ENCODE results near the gene E2F3.

Gene E2F3

DNA sequence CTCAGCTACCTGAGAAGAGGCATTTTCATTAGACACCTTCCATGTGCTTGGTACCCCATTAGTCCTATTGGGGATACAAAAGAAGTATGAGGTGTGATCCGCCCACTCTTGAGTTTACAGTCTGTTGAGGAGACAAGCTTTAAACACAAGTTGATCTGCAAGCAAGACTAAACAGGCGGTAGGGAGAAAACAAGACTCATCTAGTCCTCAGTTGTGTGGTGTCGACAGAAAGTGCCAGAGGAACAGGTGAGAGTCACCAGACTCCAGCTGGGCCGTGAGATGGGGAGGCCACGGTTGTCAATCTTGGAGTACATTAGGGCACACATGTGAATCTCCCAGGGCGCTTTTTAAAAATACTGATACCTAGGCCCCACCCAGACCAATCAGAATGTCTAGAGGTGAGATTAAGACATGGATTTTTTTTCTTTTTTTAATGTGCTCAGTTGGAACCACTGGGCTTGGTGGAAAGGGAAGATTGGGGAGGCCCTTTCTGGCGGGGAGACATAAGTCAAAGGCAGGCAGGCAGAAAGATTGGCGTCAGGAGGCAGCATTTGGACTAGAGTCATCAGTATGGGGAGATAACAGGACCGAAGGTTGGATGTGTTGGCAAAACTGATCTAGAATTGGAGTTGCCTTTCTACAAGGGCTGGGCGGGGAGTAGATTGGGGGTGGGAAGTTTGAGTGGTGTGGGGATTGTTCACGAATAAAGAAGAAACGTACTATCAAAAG, 10.4 kb downstream of the E2F3 start:
- TF ChIP-seq ZNF274 (IDR thresholded peaks at IDR 0.05; ENCODE audit: low read depth, low read length): no peak
- TF ChIP-seq SUZ12 (IDR thresholded peaks at IDR 0.05; ENCODE audit: extremely low read depth, insufficient read depth, insufficient read length): no peak
- TF ChIP-seq YY1 (IDR thresholded peaks at IDR 0.05; ENCODE audit: insufficient read depth, insufficient read length): no peak
- peaks cover 65% of the 10 kb centered on the region for H3K36me3 ChIP-seq (ENCODE audit: insufficient read depth, insufficient read length, low read length)
- DNase-seq (ENCODE audit: low read depth, low spot score): no peak
- H3K9me3 ChIP-seq (ENCODE audit: insufficient read depth, low read length): no peaks in the 10 kb centered on the region
- H3K4me1 ChIP-seq (ENCODE audit: insufficient read depth, insufficient read length): no peaks in the 10 kb centered on the region
- no peaks in the 10 kb centered on the region for H3K27me3 ChIP-seq (ENCODE audit: insufficient read depth, insufficient read length)
- H3K9ac ChIP-seq (ENCODE audit: insufficient read length, low read depth): no peak overlapping the region
- no peak overlapping the region for H3K4me3 ChIP-seq (ENCODE audit: insufficient read length, low read depth)

DNA sequence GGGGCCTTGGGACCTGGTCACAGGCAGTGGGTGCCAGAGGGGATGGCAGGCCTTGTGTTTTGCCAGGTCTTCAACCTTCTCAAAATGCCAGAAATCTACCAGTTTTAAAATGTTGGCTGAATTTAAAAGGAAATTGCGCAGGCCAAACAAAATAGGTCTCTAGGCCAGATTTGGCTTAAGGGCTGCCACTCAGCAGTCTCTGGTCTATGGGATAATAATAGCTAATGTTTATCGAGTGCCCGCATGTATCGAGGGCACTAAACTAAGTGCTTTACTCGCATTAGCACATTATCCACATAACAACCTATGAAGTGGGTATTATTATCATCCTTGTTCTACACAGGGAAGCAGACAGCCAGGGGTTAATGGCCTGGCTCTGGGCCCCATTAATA, 11.0 kb downstream of the E2F3 start:
- Histone ChIP-seq H3K4me1 (ENCODE audit: insufficient read depth, insufficient read length) (no peaks in the 10 kb centered on the region), H3K9me3 (ENCODE audit: insufficient read depth, low read length) (no peaks in the 10 kb centered on the region), H3K4me3 (ENCODE audit: insufficient read length, low read depth) (no peak overlapping the region), H3K36me3 (ENCODE audit: insufficient read depth, insufficient read length, low read length) (peaks cover 62% of the 10 kb centered on the region), H3K9ac (ENCODE audit: insufficient read length, low read depth) (no peak overlapping the region), H3K27me3 (ENCODE audit: insufficient read depth, insufficient read length) (no peaks in the 10 kb centered on the region)
- TF ChIP-seq SUZ12 (IDR thresholded peaks at IDR 0.05; ENCODE audit: extremely low read depth, insufficient read depth, insufficient read length): no peak
- TF ChIP-seq YY1 (IDR thresholded peaks at IDR 0.05; ENCODE audit: insufficient read depth, insufficient read length): no peak
- TF ChIP-seq ZNF274 (IDR thresholded peaks at IDR 0.05; ENCODE audit: low read depth, low read length): no peak
- no peak for DNase-seq (ENCODE audit: low read depth, low spot score)

GRCh38 chr6:20413826-20414225, 12.1 kb downstream of the E2F3 start:
- peaks cover 60% of the 10 kb centered on the region for H3K36me3 ChIP-seq (ENCODE audit: insufficient read depth, insufficient read length, low read length)
- no peak overlapping the region for H3K4me3 ChIP-seq (ENCODE audit: insufficient read length, low read depth)
- H3K9ac ChIP-seq (ENCODE audit: insufficient read length, low read depth): no peak overlapping the region
- H3K27me3 ChIP-seq (ENCODE audit: insufficient read depth, insufficient read length): no peaks in the 10 kb centered on the region
- no peak for TF ChIP-seq ZNF274 (IDR thresholded peaks at IDR 0.05; ENCODE audit: low read depth, low read length)
- no peak for TF ChIP-seq SUZ12 (IDR thresholded peaks at IDR 0.05; ENCODE audit: extremely low read depth, insufficient read depth, insufficient read length)
- TF ChIP-seq YY1 (IDR thresholded peaks at IDR 0.05; ENCODE audit: insufficient read depth, insufficient read length): no peak
- H3K9me3 ChIP-seq (ENCODE audit: insufficient read depth, low read length): no peaks in the 10 kb centered on the region
- H3K4me1 ChIP-seq (ENCODE audit: insufficient read depth, insufficient read length): no peaks in the 10 kb centered on the region
- no peak for DNase-seq (ENCODE audit: low read depth, low spot score)

DNA sequence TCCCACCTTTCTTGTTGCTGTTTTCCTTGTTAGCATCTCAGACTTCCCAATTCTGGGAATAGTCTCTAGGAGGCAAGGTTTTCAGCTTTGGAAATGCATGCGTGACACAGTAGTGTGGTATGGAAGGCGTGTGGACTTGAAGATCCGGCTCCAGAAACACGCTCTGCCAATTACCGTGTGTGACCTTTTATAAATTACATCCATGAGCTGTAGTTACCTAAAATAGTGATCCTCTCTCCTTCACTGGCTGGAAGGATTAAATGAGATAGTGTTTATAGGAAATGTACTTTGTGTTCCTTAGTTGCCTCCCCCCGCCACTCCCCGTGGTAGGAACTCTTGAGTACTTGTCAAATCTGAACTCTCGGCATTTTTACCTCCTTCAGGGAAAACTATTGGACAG, 13.0 kb downstream of the E2F3 start:
- no peak overlapping the region for H3K4me3 ChIP-seq (ENCODE audit: insufficient read length, low read depth)
- TF ChIP-seq ZNF274 (IDR thresholded peaks at IDR 0.05; ENCODE audit: low read depth, low read length) (no peak), YY1 (IDR thresholded peaks at IDR 0.05; ENCODE audit: insufficient read depth, insufficient read length) (no peak), SUZ12 (IDR thresholded peaks at IDR 0.05; ENCODE audit: extremely low read depth, insufficient read depth, insufficient read length) (no peak)
- no peaks in the 10 kb centered on the region for H3K4me1 ChIP-seq (ENCODE audit: insufficient read depth, insufficient read length)
- H3K36me3 ChIP-seq (ENCODE audit: insufficient read depth, insufficient read length, low read length): peaks cover 56% of the 10 kb centered on the region
- DNase-seq (ENCODE audit: low read depth, low spot score): no peak
- no peaks in the 10 kb centered on the region for H3K27me3 ChIP-seq (ENCODE audit: insufficient read depth, insufficient read length)
- no peak overlapping the region for H3K9ac ChIP-seq (ENCODE audit: insufficient read length, low read depth)
- H3K9me3 ChIP-seq (ENCODE audit: insufficient read depth, low read length): no peaks in the 10 kb centered on the region

DNA sequence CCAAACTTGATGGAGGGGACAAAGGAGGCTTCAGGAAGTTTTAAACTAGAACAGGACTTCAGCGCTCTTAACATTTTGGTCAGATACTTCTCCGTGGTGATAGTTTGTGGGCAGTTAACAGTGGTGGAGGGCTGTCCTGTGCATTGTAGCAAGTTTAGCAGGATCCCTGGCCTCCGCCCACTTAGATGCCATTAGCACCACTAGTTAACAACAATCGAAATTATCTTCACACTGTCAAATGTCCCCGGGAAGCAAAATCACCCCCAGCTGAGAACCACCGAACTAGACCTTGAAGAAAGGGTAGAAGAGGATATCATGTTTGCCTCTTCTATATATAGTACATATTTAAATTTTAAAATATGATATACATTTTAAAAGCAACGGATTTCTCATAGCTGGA, 13.6 kb downstream of the E2F3 start:
- Histone ChIP-seq H3K4me1 (ENCODE audit: insufficient read depth, insufficient read length) (no peaks in the 10 kb centered on the region), H3K27me3 (ENCODE audit: insufficient read depth, insufficient read length) (no peaks in the 10 kb centered on the region), H3K36me3 (ENCODE audit: insufficient read depth, insufficient read length, low read length) (peaks cover 50% of the 10 kb centered on the region), H3K4me3 (ENCODE audit: insufficient read length, low read depth) (no peak overlapping the region), H3K9me3 (ENCODE audit: insufficient read depth, low read length) (no peaks in the 10 kb centered on the region), H3K9ac (ENCODE audit: insufficient read length, low read depth) (no peak overlapping the region)
- TF ChIP-seq ZNF274 (IDR thresholded peaks at IDR 0.05; ENCODE audit: low read depth, low read length): no peak
- no peak for TF ChIP-seq SUZ12 (IDR thresholded peaks at IDR 0.05; ENCODE audit: extremely low read depth, insufficient read depth, insufficient read length)
- no peak for TF ChIP-seq YY1 (IDR thresholded peaks at IDR 0.05; ENCODE audit: insufficient read depth, insufficient read length)
- no peak for DNase-seq (ENCODE audit: low read depth, low spot score)

GRCh38 chr6:20415712-20416454, 14.2 kb downstream of the E2F3 start:
- H3K4me1 ChIP-seq (ENCODE audit: insufficient read depth, insufficient read length): no peaks in the 10 kb centered on the region
- no peak overlapping the region for H3K9ac ChIP-seq (ENCODE audit: insufficient read length, low read depth)
- no peaks in the 10 kb centered on the region for H3K9me3 ChIP-seq (ENCODE audit: insufficient read depth, low read length)
- no peak for DNase-seq (ENCODE audit: low read depth, low spot score)
- no peak overlapping the region for H3K4me3 ChIP-seq (ENCODE audit: insufficient read length, low read depth)
- H3K27me3 ChIP-seq (ENCODE audit: insufficient read depth, insufficient read length): no peaks in the 10 kb centered on the region
- TF ChIP-seq ZNF274 (IDR thresholded peaks at IDR 0.05; ENCODE audit: low read depth, low read length) (no peak), SUZ12 (IDR thresholded peaks at IDR 0.05; ENCODE audit: extremely low read depth, insufficient read depth, insufficient read length) (no peak), YY1 (IDR thresholded peaks at IDR 0.05; ENCODE audit: insufficient read depth, insufficient read length) (no peak)
- H3K36me3 ChIP-seq (ENCODE audit: insufficient read depth, insufficient read length, low read length): peaks cover 49% of the 10 kb centered on the region

DNA sequence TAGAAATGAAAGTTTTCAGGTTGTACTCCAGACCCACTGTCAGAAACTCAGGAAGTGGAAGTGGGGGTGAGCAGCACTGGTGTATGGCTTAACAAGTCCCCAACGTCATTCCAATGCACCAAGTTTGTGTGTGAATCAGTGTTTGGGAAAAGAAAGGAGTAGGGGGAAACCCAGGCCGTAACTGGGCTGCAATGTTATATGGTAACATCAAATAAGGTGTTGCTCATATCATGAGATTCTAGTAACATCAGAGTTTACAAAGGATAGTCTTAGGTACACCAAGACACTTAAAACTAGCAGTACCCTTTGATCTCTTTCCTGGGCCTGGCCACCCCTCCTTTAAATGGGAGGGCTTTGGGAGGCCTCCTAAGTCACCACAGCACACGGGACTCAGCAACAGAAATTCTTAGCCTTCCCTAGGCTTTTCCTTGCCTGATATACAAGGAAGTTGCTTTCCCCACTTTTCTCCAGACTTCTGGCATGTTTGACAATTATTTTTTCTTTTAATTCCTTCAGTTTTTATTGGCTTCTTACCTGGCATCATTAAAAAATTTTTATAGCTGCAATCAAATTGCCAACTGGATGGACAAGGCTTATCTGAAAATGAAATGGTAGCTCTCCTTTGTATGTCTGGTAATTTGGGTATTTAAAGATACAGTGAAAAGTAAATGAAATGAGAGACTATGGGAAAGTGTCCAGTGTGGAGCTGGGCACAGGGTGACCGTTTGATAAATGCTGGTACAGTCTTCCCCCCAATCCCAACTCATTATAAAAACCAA, 15.1 kb downstream of the E2F3 start:
- Histone ChIP-seq H3K27me3 (ENCODE audit: insufficient read depth, insufficient read length) (no peaks in the 10 kb centered on the region), H3K4me3 (ENCODE audit: insufficient read length, low read depth) (no peak overlapping the region), H3K4me1 (ENCODE audit: insufficient read depth, insufficient read length) (no peaks in the 10 kb centered on the region), H3K9ac (ENCODE audit: insufficient read length, low read depth) (no peak overlapping the region), H3K36me3 (ENCODE audit: insufficient read depth, insufficient read length, low read length) (peaks cover 43% of the 10 kb centered on the region), H3K9me3 (ENCODE audit: insufficient read depth, low read length) (no peaks in the 10 kb centered on the region)
- TF ChIP-seq ZNF274 (IDR thresholded peaks at IDR 0.05; ENCODE audit: low read depth, low read length) (no peak), YY1 (IDR thresholded peaks at IDR 0.05; ENCODE audit: insufficient read depth, insufficient read length) (no peak), SUZ12 (IDR thresholded peaks at IDR 0.05; ENCODE audit: extremely low read depth, insufficient read depth, insufficient read length) (no peak)
- no peak for DNase-seq (ENCODE audit: low read depth, low spot score)
